GM19467 (cell line): Measurements from ENCODE around the gene TMIE.

ENCODE experiments used
- ATAC-seq: cut with Tn5 transposase; IDR thresholded peaks from one replicate; pipeline ENCODE4 v1.9.1; 2021; ENCODE audit warnings: mild to moderate bottlenecking, moderate library complexity; ENCODE audit not compliant: unreplicated experiment

TMIE gene

DNA sequence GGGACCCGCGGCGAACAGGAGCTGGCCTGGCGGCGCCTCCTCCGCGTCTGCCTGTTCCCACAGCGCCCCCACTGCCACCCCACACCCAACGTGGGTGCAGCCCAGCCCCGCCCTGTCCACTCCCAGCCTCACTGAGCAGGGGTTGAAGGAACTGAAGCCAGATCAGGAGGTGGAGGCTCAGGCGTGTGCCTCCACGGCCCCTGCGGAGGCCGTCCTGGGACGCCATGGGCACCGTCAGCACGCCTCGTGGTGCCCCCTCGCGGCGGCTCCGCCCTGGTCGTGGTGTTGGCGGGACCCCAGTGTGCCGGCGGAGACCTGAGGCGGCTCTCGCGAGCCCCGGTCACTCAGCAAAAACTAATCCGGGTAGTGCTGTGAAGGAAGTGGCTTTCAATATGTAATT, 55.5 kb downstream of the TMIE start:
- ATAC-seq: no peak

- ATAC-seq: no peak
Observed at GRCh38 chr3:46759239-46760167, 58.3 kb downstream of the TMIE start.
